Measurements from ENCODE around the gene RAB1A. TPM values are rescaled to one million over a fixed set of nuclear protein-coding genes. Genes with fewer than 3 reads are reported as not detected.
A peak's percentile ranks its signal among the peaks of the same experiment; 100 is the strongest.

The RAB1A gene
- total and polyA plus RNA-seq, 2 of the 13 experiments (the other 11 are each of a cell fraction or from before 2014, with no cell fraction given), result 206 to 226 TPM

DNA sequence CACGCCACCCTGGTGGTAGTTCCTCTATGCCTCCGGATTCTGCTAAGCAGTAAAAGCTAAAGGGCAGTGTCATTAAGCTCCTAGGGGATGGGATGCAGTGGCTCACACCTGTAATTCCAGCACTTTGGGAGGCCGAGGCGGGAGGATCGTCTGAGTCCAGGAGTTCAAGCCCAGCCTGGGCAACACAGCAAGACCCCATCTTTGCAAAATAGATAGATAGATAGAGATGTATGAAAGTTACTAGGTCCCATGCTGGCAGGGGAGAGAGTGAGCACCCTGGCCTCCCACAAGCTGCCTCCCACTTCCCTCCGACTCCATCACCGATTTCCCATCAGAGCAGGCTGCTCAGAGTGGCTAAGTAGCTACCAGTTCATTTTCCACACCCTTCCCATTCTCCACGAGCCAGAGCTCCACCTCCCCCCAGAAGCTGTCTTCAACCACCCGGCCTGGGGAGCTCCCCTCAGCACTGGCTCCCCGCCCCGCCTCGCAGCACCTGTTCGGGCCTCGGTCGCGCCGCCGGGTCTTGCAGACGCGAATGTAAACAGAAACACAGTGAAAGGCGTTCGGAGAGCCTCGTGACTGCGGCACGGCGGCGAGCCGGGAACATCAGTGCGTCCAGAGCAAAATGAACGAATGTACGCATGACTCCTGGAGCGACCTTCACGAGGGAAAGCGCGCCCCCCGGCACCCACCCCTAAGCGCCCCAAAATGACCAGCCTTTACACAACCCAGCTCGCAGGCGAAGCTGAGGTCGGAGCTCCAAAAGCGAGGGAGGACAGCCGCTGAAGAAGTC is 74.3 kb downstream of the RAB1A start (continued):
- TF ChIP-seq ARID4A (CRISPR knock-in tag; IDR thresholded peaks at IDR 0.05; ENCODE audit: borderline replicate concordance) (peak; percentile 90), ZNF891 (CRISPR knock-in tag; IDR thresholded peaks at IDR 0.05) (peak; percentile 76; the same call in 1 of the 2 replicates), RBM22 (optimal IDR thresholded peaks at IDR 0.05; ENCODE audit: low read length) (no peak), NR2C2 (CRISPR knock-in tag; IDR thresholded peaks at IDR 0.05; ENCODE audit: borderline replicate concordance) (no peak), MIER3 (CRISPR knock-in tag; IDR thresholded peaks at IDR 0.05; ENCODE audit: borderline replicate concordance) (no peak), YY1 (IDR thresholded peaks at IDR 0.05; ENCODE audit: insufficient read depth, insufficient replicate concordance, low read depth, low read length) (no peak), ZBTB46 (CRISPR knock-in tag; IDR thresholded peaks at IDR 0.05; ENCODE audit: borderline replicate concordance) (no peak), ZFP37 (CRISPR knock-in tag; IDR thresholded peaks at IDR 0.05; ENCODE audit: borderline replicate concordance) (no peak), ZNF772 (CRISPR knock-in tag; IDR thresholded peaks at IDR 0.05) (0 out of 2 replicates have a peak, but pooled peaks have one; percentile 66), ZNF879 (CRISPR knock-in tag; IDR thresholded peaks at IDR 0.05) (0 out of 2 replicates have a peak, but pooled peaks have one; percentile 33), MTF1 (CRISPR knock-in tag; IDR thresholded peaks at IDR 0.05) (no peak), SMAD3 (CRISPR knock-in tag; IDR thresholded peaks at IDR 0.05) (peak; percentile 63), KLF6 (CRISPR knock-in tag; IDR thresholded peaks at IDR 0.05) (peak; percentile 61; the same call in 1 of the 2 replicates), SMC3 (IDR thresholded peaks at IDR 0.05; ENCODE audit: low read length) (no peak), RFX1 (IDR thresholded peaks at IDR 0.05) (no peak), RELA (CRISPR knock-in tag; IDR thresholded peaks at IDR 0.05) (0 out of 2 replicates have a peak, but pooled peaks have one; percentile 14), NCOA1 (CRISPR knock-in tag; IDR thresholded peaks at IDR 0.05) (no peak; the same call in 1 of the 2 replicates), NRL (CRISPR knock-in tag; IDR thresholded peaks at IDR 0.05; ENCODE audit: borderline replicate concordance) (peak; percentile 78; the same call in 1 of the 2 replicates), ZSCAN29 (CRISPR knock-in tag; conservative IDR thresholded peaks at IDR 0.05) (0 out of 2 replicates have a peak, but pooled peaks have one; percentile 74)
- TF ChIP-seq, protein P1, sequence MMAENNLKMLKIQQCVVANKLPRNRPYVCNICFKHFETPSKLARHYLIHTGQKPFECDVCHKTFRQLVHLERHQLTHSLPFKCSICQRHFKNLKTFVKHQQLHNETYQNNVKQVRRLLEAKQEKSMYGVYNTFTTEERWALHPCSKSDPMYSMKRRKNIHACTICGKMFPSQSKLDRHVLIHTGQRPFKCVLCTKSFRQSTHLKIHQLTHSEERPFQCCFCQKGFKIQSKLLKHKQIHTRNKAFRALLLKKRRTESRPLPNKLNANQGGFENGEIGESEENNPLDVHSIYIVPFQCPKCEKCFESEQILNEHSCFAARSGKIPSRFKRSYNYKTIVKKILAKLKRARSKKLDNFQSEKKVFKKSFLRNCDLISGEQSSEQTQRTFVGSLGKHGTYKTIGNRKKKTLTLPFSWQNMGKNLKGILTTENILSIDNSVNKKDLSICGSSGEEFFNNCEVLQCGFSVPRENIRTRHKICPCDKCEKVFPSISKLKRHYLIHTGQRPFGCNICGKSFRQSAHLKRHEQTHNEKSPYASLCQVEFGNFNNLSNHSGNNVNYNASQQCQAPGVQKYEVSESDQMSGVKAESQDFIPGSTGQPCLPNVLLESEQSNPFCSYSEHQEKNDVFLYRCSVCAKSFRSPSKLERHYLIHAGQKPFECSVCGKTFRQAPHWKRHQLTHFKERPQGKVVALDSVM (CRISPR knock-in tag; IDR thresholded peaks at IDR 0.05), result peak; percentile 94
